ENCODE results near the gene HOXB4. TPM values are rescaled to one million over a fixed set of nuclear protein-coding genes. Genes with fewer than 3 reads are reported as not detected.

Gene HOXB4
- total RNA-seq, 1 experiment from 2014 or later = 0.45 TPM

GRCh38 chr17:48589831-48590606, 11.9 kb upstream of the HOXB4 start, which contains the start of gene HOXB3:
TSS of gene HOXB3 (minus strand) at chr17:48590241. CDS start at chr17:48552474, 37,767 bp downstream.
- DNase-seq (ENCODE audit: low spot score) = no peak

- no peak for DNase-seq (ENCODE audit: low spot score)
Observed at GRCh38 chr17:48589060-48589830, 11.1 kb upstream of the HOXB4 start.

DNA sequence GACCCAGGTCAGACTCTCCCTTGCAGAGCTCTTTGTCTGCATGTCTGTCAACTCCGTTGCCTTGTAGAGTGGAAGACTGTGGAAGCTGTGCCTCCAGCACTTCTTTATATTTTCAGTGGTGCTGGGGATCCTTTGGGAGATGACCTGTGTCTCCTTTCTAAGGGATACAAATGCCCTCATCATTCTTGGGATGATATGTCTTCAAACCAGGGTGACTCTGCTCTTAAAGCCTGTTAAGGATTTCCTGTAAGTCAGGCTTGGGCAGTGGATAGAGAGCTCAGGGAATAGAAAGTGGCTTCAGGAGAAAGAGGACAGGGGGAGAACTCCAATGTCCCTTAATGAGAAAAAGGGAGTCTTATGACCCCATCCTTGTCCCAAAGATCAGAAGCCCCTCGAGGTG, 10.4 kb upstream of the HOXB4 start:
- no peak for DNase-seq (ENCODE audit: low spot score)

DNA sequence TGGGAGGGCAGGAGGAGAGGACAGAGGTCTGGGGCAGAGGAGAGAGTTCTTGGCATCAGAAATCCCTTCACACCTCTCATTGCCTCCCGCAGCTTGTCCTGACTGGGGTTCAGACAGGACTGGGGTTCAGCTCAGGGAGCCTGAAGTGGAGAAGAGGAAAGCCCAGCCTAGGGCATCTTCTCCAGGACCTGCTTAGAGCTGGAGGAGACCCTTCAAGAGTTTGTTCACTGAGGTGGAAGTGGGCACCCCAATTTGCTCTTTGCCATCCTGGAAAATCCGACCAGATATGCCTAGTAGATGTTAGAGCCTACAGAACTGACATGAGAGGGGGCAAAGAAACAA, 9.9 kb upstream of the HOXB4 start:
- no peak for DNase-seq (ENCODE audit: low spot score)

DNA sequence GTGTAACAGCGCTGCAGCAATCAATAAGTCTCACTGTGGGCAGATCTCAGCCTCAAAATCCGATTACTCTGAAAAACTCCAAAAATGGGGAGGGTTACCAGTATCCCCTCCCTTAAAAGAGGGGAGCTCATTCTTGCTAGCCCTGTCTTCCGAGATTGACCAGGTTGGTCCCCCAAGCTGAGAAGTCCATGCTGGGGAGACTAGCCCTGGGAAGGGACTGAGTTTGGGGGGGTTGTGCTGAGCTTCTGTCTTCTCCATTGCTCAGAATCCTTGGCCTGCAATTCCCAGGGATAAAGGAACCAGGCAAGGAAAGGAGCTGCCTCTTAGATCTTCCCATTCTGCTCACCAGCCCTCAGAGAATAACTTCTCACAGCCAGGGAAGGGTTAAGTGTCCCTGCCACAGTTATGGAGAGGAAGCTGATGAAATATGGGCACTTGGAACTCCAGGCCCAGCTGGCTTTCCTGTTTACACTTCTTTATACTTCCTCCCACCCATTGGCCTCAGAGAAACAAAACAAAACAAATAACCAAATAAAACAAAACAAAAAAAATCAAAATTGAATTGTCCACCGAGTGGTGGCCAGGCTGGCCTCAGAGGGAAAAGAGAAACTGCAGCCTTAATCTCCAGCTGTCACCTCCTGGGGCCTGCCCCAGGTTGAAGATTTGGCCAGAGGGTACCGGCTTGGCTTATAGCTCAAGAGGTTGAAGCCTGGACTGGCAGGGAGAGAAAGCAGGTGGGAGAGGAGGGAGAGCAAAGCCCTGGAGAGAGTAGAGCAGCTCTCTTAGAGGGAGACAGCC, 9.3 kb upstream of the HOXB4 start:
- DNase-seq (ENCODE audit: low spot score) = peak; percentile 83

GRCh38 chr17:48586355-48587258, 8.5 kb upstream of the HOXB4 start:
- DNase-seq (ENCODE audit: low spot score) = no peak

GRCh38 chr17:48584223-48584741, 6.1 kb upstream of the HOXB4 start:
- no peak for DNase-seq (ENCODE audit: low spot score)

- no peak for DNase-seq (ENCODE audit: low spot score)
Observed at GRCh38 chr17:48583708-48584222, 5.6 kb upstream of the HOXB4 start.

DNA sequence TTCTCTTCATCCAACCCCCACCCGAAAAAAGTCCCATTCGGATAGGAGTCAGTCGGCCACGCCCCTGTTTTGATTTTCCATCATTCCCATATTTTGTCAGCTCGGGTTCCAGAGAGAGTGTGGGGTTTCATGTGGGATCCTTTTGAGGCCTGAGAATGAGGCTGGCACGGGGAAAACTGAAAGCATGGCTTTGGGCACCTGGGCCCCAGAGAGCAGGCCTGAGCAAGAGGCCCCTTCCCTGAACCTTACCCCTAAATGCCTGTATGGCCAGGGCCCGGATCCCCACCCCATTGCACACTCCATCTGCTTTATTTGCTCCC, 4.6 kb upstream of the HOXB4 start:
- DNase-seq (ENCODE audit: low spot score) = no peak

GRCh38 chr17:48579760-48580554, 1.8 kb upstream of the HOXB4 start:
- no peak for DNase-seq (ENCODE audit: low spot score)

DNA sequence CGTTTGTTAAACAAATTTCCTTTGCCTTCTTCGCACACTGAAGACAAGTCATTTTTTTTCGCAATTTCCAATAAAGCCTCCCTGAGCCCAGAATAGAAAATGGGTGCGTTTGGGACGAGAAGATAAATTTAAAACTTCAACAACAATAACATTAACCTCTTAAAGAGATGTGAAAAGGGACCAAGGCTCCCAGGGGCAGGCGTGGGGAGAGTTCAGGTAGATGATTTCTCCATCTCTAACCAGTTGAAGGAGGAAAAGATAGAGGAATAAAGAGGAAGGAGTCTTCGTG, 1.3 kb upstream of the HOXB4 start:
- no peak for DNase-seq (ENCODE audit: low spot score)

DNA sequence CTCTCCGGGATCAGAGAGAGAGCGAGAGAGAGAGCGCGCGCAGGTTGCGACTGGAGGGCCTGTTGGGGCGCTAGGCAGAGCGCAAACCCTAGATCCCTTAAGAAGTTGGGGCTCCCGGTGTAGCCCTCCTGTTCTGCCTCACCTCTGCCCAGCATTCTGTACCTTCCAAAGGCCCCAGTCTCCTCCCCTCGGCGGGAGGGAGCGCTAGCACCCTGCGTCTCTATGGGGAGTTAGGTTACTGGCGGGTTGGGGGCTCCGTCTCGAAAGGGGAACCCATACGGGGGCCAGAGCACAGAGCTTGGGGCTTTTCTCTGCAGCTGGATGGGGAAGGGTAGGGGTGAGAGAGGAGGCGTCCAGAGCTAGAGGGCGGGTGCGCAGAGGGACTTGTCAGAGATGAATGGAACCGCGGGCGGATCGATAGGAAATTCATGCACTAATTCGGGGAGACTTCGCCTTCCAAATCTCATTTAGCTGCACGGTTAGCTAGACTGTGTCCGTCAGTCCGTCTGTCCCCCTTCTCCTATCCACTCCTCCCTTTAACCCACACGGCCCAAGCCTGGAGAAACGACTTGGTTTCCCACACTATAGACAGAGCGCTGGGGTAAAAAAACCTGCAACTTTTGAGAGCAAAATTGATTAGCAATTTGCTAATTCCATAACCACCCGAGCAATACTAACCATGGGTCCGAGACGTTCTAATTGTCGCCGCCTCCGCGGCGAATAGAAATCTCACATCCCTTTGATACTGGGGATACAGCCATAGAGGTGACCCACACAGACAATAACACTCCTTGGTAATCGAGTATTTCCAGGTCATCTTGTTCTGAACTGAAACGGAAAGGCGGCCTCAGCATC, 693 bp upstream of the HOXB4 start:
- DNase-seq (ENCODE audit: low spot score) = no peak

GRCh38 chr17:48577330-48577945, 712 bp downstream of the HOXB4 start:
- no peak for DNase-seq (ENCODE audit: low spot score)

GRCh38 chr17:48576479-48577309, 1.5 kb downstream of the HOXB4 start:
- DNase-seq (ENCODE audit: low spot score) = peak; percentile 56

- no peak for DNase-seq (ENCODE audit: low spot score)
Observed at GRCh38 chr17:48575673-48576478, 2.3 kb downstream of the HOXB4 start.

DNA sequence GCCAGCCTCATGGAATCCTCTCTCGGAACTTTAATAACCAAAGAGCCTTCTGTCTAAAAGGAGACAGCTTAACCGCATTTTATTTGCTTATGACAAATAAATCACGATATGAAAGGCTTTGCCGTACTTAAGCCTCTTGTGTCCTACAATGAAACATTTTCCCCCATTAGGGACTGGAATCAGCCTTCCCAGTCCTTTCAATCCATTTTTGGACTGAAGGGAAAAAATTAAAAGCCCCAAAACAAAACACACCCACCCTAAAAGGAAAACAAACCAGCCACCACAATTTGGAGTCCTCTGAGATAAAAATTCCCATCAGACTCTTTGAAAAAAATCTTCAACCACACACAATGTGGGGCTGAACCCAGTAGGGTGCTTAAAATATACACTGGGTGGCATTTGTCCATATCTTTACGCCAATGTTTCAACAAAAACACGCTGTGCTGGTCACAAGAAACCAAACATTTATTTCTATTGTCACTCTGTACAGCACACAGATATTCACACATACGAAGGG, 3.0 kb downstream of the HOXB4 start:
- no peak for DNase-seq (ENCODE audit: low spot score)

DNA sequence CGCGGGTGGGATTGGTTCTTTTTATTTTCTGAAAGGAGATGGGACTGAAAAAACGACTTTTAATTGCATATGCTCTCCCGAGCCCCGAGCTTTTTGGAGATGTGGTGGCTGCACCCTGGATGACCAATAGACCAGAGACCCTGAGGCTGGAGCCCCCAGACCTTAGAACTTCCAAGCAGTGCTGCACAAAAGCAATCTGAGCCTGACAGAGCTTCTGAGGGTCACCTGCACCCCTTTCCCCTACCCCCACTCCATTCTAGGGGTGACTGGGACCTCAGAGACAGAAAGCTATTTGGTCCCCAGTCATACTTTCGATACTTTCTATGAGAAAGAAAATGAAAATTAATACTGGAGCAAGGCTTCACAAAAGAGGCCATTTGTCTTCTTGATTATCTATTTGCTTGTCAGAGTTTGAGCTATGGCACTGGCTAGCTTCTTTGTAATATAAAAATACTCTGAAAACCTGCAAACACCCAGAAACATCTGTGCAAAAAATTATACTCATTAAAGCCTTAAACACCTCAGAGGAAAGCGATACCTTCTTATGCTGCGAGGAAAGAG, 3.6 kb downstream of the HOXB4 start:
- no peak for DNase-seq (ENCODE audit: low spot score)

Measured in H4 (cell line).